Ishikawa (cell line): ENCODE measurements around the gene GPR12.

Experiments used
- CEBPB ChIP-seq: IDR thresholded peaks from 2 replicates; pipeline ENCODE4 v1.6.1; 2012
- CREB1 ChIP-seq: IDR thresholded peaks from 2 replicates; pipeline ENCODE4 v1.6.1; 2012; ENCODE audit warnings: low read depth
- EP300 ChIP-seq: IDR thresholded peaks from 2 replicates; pipeline ENCODE4 v1.6.1; 2012; ENCODE audit warnings: borderline replicate concordance
- FOXM1 ChIP-seq: IDR thresholded peaks from 2 replicates; pipeline ENCODE4 v1.6.1; 2012; ENCODE audit warnings: low read depth, borderline replicate concordance
- MAX ChIP-seq: IDR thresholded peaks from 2 replicates; pipeline ENCODE4 v1.6.1; 2012
- RAD21 ChIP-seq: IDR thresholded peaks from 2 replicates; pipeline ENCODE4 v1.6.1; 2012; ENCODE audit warnings: low read depth
- REST ChIP-seq: IDR thresholded peaks from 2 replicates; pipeline ENCODE4 v1.6.1; 2012; ENCODE audit warnings: low read depth, mild to moderate bottlenecking
- TAF1 ChIP-seq: IDR thresholded peaks from 2 replicates; pipeline ENCODE4 v1.6.1; 2012; ENCODE audit warnings: low read depth, mild to moderate bottlenecking
- TCF12 ChIP-seq: IDR thresholded peaks from 2 replicates; pipeline ENCODE4 v1.6.1; 2012; ENCODE audit warnings: low read depth
- TEAD4 ChIP-seq: IDR thresholded peaks from 2 replicates; pipeline ENCODE4 v1.6.1; 2012
- ZBTB7A ChIP-seq: IDR thresholded peaks from 2 replicates; pipeline ENCODE4 v1.6.1; 2012; ENCODE audit warnings: low read depth
- TF ChIP-seq, protein P1 (sequence below): IDR thresholded peaks from 2 replicates; pipeline ENCODE4 v1.6.1; 2012

GRCh38 chr13:26758496-26759157 lies 2.0 kb downstream of the GPR12 start:
- TF ChIP-seq REST (no peak), TAF1 (no peak), CEBPB (no peak), MAX (no peak), CREB1 (no peak), EP300 (no peak), TCF12 (no peak), FOXM1 (no peak), RAD21 (no peak), TEAD4 (no peak), ZBTB7A (no peak)
- TF ChIP-seq, protein P1, sequence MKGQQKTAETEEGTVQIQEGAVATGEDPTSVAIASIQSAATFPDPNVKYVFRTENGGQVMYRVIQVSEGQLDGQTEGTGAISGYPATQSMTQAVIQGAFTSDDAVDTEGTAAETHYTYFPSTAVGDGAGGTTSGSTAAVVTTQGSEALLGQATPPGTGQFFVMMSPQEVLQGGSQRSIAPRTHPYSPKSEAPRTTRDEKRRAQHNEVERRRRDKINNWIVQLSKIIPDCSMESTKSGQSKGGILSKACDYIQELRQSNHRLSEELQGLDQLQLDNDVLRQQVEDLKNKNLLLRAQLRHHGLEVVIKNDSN: no peak
